ENCODE results near the gene XPO6.

DNA sequence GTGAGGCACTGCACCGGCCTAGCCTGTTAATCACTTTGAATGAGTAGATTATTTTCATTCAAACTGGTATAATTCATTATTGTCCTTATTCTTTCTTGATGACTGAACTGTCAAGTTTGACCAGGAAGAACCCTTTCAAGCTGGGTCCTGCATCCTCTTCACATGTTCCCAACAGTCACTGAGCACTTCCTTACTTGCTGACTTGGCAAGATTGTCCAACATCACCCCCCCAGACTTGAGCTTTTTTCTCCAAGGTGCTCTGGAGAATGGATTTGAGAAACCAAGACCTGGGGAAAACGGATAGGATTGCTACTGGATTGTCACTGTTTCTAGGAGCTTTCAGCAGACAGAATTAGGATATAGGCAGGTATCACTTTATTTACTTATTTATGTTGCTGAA lies 93.1 kb downstream of the XPO6 start:
- TF ChIP-seq, protein P1, sequence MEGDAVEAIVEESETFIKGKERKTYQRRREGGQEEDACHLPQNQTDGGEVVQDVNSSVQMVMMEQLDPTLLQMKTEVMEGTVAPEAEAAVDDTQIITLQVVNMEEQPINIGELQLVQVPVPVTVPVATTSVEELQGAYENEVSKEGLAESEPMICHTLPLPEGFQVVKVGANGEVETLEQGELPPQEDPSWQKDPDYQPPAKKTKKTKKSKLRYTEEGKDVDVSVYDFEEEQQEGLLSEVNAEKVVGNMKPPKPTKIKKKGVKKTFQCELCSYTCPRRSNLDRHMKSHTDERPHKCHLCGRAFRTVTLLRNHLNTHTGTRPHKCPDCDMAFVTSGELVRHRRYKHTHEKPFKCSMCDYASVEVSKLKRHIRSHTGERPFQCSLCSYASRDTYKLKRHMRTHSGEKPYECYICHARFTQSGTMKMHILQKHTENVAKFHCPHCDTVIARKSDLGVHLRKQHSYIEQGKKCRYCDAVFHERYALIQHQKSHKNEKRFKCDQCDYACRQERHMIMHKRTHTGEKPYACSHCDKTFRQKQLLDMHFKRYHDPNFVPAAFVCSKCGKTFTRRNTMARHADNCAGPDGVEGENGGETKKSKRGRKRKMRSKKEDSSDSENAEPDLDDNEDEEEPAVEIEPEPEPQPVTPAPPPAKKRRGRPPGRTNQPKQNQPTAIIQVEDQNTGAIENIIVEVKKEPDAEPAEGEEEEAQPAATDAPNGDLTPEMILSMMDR (IDR thresholded peaks at IDR 0.05) = no peak
- TF ChIP-seq POLR2A (IDR thresholded peaks at IDR 0.05) = no peak

Measured in testis (tissue), 2 donors.